ENCODE measurements around the gene DLG2.

The DLG2 gene

DNA sequence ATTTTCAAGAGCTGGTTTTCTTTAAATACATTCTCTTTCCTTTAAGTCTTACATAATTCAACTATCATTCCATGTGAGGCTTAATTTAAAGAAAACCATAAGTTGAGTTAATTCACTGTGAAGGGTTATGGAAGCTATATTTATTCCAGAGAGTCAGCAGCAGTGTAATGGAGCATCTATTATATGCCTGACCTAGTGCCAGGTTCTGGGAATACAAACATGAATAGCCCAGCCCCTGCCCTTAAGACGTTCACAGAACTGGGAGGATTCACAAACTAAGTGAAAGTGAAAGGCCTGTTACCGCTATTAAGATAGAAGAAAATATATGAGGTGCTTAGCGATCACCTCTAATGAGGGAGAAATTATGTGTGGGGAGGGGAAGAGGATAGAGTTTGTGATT is 1932.1 kb downstream of the DLG2 start:
- Mint-ChIP-seq H3K4me1 (ENCODE audit: low read depth) (no peaks in the 10 kb centered on the region), H3K9me3 (no peaks in the 10 kb centered on the region)

DNA sequence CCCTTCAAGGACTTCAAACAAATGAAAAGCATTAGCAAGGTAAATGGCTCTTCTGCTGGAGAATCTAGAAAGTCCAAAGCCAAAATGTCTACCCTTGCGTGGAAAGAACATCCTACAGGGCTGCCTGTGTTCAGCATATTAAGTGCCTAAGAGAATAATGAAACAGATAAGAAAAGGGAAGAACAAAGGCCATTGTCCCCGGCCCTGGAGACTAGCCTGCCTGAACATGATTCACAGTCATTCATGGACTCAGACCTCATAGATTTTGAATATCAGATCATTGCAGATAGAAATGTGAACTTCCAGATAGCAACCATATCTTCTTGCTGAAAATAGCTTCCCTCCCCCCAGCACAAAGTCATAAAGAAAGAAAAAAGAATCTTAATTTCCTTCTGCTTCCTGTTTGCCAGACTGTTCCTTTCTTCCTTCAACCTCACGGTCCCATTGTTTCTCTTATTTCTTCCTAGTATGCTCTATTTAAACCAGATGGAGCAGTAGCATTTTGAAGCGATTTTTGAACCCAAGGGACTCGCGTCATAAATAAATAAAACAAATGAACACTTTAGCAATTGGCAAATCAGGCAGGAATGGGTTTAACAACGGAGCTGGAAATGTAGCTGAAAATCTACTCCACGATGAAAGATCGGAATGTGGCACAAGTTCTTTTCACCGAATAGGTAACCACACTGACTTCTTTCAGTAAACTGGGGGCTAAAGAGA is 1932.8 kb downstream of the DLG2 start:
- Mint-ChIP-seq H3K4me3 (no peak overlapping the region), H3K27ac (no peak overlapping the region), H3K36me3 (ENCODE audit: low read depth) (no peaks in the 10 kb centered on the region), H3K4me1 (ENCODE audit: low read depth) (no peaks in the 10 kb centered on the region), H3K9me3 (no peaks in the 10 kb centered on the region), H3K27me3 (ENCODE audit: low read depth) (no peaks in the 10 kb centered on the region)
- DNase-seq (ENCODE audit: low spot score) = no peak

More for the DNA sequence above, 1932.1 kb downstream of the DLG2 start:
- no peak overlapping the region for H3K4me3 Mint-ChIP-seq
- DNase-seq (ENCODE audit: low spot score) = no peak
- H3K27me3 Mint-ChIP-seq (ENCODE audit: low read depth) = no peaks in the 10 kb centered on the region
- no peak overlapping the region for H3K27ac Mint-ChIP-seq
- no peaks in the 10 kb centered on the region for H3K36me3 Mint-ChIP-seq (ENCODE audit: low read depth)

DNA sequence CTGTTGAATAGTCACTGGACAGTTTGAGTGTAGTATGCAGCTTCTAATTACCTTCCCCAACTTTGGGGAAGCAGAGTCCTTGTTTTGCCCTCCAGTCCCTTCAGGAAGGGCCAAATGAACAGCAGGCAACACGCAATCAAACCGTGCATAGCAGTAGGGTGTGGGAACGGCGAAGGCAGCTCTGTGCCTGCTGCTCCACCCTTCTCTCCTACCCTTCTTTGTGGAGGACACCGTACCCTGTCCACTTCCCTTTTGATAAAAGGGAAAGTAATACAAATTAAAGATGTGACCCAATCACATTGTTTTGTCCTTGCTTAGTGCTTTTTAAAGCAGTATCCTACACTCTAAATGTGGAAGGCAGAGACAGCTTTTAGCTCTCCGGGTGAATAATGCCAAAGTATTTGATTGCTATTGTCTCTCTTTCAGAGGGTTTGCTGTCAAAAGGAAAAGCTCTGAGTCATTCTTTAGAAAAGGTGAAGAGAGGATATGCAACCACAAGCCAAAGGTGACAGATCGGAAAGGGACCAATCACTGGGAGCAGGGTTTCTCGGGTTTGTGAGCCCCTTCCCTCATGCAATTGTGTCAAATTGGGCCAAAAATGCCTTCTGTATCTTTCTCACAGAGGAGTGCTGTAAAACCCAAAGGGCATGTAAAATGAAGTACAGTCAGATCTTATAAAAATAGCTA is 1933.7 kb downstream of the DLG2 start:
- Mint-ChIP-seq H3K9me3 (no peaks in the 10 kb centered on the region), H3K4me1 (ENCODE audit: low read depth) (no peaks in the 10 kb centered on the region), H3K27me3 (ENCODE audit: low read depth) (no peaks in the 10 kb centered on the region), H3K4me3 (no peak overlapping the region), H3K36me3 (ENCODE audit: low read depth) (no peaks in the 10 kb centered on the region), H3K27ac (no peak overlapping the region)
- no peak for DNase-seq (ENCODE audit: low spot score)

DNA sequence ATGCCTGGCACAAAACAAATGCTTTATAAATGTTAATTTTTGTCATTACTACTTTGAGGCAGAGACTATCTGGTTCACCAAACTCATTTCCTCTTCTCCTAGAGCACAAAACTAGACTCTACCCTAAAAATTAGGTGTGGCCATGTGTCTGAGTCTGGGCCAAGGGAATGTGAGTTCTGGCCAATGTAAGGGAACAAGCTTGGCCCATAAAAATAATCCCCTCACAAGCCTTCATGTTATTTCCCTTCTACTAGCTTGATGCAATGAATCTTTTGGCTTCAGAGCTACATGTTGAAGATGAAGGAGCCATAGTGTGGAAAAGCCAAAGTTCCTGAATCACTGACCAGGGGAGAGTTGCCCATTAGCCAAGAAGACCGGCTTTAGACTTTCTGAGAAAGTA is 1934.5 kb downstream of the DLG2 start:
- H3K27me3 Mint-ChIP-seq (ENCODE audit: low read depth) = no peaks in the 10 kb centered on the region
- H3K4me3 Mint-ChIP-seq = no peak overlapping the region
- H3K36me3 Mint-ChIP-seq (ENCODE audit: low read depth) = no peaks in the 10 kb centered on the region
- DNase-seq (ENCODE audit: low spot score) = no peak
- no peaks in the 10 kb centered on the region for H3K4me1 Mint-ChIP-seq (ENCODE audit: low read depth)
- H3K27ac Mint-ChIP-seq = no peak overlapping the region
- H3K9me3 Mint-ChIP-seq = no peaks in the 10 kb centered on the region

DNA sequence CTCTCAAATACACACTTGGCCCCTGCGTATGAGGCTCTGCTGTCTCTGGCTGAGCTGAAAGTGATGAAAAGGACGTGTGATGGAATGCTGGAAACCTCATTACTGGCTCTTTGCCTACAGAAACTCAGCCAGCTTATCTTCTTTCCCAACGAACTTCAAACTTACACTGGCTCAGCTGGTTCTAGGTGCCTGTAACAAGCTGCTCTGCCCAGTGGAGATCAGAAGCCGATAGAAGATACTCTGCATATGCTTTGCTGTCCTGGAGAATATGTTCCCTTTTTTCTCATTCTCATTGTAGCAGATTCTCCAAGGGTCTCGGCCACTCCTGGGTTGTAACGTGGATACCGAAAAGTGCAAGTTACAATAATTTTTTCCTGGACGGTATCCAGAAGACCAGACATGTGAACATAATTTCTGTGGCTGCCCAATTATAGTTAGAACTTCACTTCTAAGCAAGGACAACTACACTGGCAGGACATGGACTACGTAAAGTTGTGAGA is 1935.6 kb downstream of the DLG2 start:
- Mint-ChIP-seq H3K27ac (no peak overlapping the region), H3K9me3 (no peaks in the 10 kb centered on the region), H3K36me3 (ENCODE audit: low read depth) (no peaks in the 10 kb centered on the region), H3K4me1 (ENCODE audit: low read depth) (no peaks in the 10 kb centered on the region), H3K27me3 (ENCODE audit: low read depth) (no peaks in the 10 kb centered on the region), H3K4me3 (no peak overlapping the region)
- no peak for DNase-seq (ENCODE audit: low spot score)

DNA sequence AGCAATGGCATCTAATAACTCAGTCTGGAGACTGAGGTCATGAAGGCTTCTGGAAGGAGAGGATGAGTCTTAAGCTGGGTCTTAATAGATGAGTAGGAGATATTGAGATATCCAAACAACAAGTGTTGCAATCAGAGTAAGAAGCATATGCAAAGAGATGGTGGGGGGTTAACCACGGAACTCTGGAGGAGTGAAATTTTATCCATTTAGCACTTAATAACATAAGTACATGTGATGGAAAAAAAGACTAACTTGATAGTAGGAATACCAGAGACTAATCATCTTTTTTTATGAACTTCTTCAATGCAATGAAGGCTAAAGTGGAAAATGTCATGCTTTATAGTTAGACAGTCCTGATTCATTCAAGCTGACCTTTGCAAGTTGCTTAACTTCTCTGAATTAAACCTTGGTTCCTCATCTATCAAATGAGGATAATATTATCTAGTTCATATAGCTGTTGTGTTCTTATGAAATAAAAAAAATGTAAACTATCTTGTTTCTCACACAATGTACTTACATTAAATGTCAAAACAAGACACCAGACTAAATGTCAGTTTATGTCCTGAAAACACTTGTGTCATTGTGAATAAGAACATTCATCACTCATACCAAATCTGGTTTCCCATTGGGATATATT is 1937.9 kb downstream of the DLG2 start:
- no peaks in the 10 kb centered on the region for H3K9me3 Mint-ChIP-seq
- no peak for DNase-seq (ENCODE audit: low spot score)

DNA sequence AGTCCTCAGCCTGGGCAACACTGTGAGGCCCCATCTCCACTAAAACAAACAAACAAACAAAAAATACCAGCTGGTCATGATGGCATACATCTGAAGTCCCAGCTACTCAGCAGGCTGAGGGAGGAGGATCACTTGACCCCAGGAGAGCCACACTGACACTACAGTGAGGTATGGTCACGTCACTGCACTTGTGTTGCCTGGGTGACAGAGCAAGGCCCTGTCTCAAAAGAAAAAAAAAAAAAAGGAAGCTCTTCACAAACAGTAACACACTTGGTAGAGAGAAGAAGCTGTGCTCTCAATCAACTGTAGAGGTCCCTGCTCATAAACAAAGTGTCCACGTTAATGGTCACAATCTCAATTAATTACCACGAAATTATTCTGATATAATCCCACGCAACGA is 1939.4 kb downstream of the DLG2 start:
- no peaks in the 10 kb centered on the region for H3K9me3 Mint-ChIP-seq
- no peaks in the 10 kb centered on the region for H3K4me1 Mint-ChIP-seq (ENCODE audit: low read depth)
- no peaks in the 10 kb centered on the region for H3K27me3 Mint-ChIP-seq (ENCODE audit: low read depth)
- no peaks in the 10 kb centered on the region for H3K36me3 Mint-ChIP-seq (ENCODE audit: low read depth)
- H3K27ac Mint-ChIP-seq = no peak overlapping the region
- DNase-seq (ENCODE audit: low spot score) = no peak
- no peak overlapping the region for H3K4me3 Mint-ChIP-seq

More for the DNA sequence above, 1937.9 kb downstream of the DLG2 start:
- Mint-ChIP-seq H3K27me3 (ENCODE audit: low read depth) (no peaks in the 10 kb centered on the region), H3K4me1 (ENCODE audit: low read depth) (no peaks in the 10 kb centered on the region), H3K36me3 (ENCODE audit: low read depth) (no peaks in the 10 kb centered on the region), H3K4me3 (no peak overlapping the region), H3K27ac (no peak overlapping the region)

DNA sequence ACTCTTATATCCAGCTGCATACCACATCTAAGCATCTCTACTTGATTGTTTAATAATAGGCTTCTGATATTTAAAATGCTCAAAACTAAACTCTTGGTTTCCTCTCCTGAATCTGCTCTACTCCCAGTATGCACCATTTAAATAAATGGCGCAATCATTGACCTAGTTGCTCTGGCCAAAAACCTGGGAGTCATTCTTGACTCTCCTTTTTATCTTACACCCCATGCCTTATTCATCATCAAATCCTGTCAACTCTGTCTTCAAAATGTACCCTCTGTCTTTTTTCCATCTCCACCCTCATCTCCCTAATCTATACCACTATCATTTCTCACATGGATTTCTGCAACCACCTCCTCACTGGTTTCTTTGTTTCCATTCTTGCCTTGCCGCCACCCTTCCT is 1941.4 kb downstream of the DLG2 start:
- DNase-seq (ENCODE audit: low spot score) = no peak
- Mint-ChIP-seq H3K4me1 (ENCODE audit: low read depth) (no peaks in the 10 kb centered on the region), H3K4me3 (no peak overlapping the region), H3K27me3 (ENCODE audit: low read depth) (no peaks in the 10 kb centered on the region), H3K36me3 (ENCODE audit: low read depth) (no peaks in the 10 kb centered on the region), H3K9me3 (no peaks in the 10 kb centered on the region), H3K27ac (no peak overlapping the region)

DNA sequence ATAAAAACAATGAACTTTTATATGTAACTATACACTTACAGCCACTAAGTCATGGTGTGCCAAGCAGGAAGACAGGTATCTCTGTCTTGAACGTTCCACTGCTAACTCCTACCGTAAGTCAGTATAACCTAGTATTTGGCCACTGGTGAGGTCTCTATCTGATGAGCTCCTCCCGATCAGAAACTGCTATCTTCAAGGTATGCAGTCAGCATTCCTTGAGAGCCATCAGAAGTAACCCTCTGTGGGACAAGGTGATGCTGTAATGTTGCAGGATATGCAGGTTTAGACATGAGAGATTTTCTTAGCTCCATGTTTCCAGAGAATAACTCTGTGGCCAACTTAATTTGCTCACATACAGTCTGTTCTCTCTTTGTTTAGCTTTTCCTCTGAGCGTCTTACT is 1943.1 kb downstream of the DLG2 start:
- DNase-seq (ENCODE audit: low spot score) = no peak
- Mint-ChIP-seq H3K36me3 (ENCODE audit: low read depth) (no peaks in the 10 kb centered on the region), H3K4me1 (ENCODE audit: low read depth) (no peaks in the 10 kb centered on the region), H3K9me3 (no peaks in the 10 kb centered on the region), H3K27ac (no peak overlapping the region), H3K4me3 (no peak overlapping the region), H3K27me3 (ENCODE audit: low read depth) (peaks cover 4% of the 10 kb centered on the region)

DNA sequence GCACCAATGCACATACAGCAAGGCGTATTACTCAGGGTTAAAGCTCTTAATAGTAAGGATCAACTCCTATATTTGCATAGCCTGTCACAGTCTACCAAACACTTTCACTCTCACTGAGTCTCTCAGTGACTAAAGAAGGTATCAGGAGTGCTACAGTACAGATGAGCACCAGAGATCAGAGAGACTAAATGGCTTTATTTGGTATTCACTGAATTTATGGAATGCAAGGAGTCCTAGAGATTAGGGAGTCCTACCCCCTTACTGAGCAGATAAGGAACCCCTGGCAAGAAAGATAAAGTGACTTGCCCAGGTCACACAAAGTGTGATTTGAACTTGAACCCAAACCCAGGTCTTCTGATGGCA is 1944.6 kb downstream of the DLG2 start:
- Mint-ChIP-seq H3K36me3 (ENCODE audit: low read depth) (no peaks in the 10 kb centered on the region), H3K9me3 (no peaks in the 10 kb centered on the region), H3K27me3 (ENCODE audit: low read depth) (peaks cover 4% of the 10 kb centered on the region), H3K4me3 (no peak overlapping the region), H3K27ac (no peak overlapping the region), H3K4me1 (ENCODE audit: low read depth) (no peaks in the 10 kb centered on the region)
- DNase-seq (ENCODE audit: low spot score) = no peak

DNA sequence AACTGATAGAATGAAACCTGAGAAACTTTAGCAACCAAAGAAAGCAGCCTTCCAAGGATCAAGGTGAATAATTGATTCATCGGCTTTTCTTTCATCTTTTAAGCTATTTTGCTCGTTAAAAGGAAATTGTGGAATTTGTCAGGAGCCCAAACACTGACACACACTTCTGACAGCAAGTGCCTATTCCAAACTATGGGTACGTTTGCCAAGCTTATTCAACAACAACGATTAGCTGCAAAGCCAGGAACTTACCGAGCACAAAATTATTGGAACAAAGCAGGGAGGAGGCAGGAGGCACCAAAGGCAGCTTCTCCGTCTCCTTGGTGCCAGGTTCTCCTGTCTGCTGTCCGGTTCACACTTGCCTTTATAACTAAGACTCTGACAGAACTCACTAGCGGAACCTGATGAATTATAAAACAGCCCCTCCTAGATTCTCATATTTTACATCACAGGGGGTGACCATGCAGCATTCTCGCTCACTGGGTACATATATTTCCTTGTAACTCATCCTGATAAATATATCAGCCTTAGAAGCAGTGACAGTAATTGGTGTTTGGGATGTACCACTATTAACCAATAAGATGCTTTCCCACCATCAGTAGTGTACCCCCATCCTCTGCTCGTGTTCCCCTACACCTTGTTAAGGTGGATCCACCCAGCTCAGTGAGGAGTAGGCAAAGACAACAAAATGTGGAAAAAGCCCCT is 1945.1 kb downstream of the DLG2 start:
- no peak for DNase-seq (ENCODE audit: low spot score)
- no peaks in the 10 kb centered on the region for H3K4me1 Mint-ChIP-seq (ENCODE audit: low read depth)
- H3K9me3 Mint-ChIP-seq = no peaks in the 10 kb centered on the region
- no peak overlapping the region for H3K27ac Mint-ChIP-seq
- no peaks in the 10 kb centered on the region for H3K36me3 Mint-ChIP-seq (ENCODE audit: low read depth)
- peaks cover 4% of the 10 kb centered on the region for H3K27me3 Mint-ChIP-seq (ENCODE audit: low read depth)
- no peak overlapping the region for H3K4me3 Mint-ChIP-seq

DNA sequence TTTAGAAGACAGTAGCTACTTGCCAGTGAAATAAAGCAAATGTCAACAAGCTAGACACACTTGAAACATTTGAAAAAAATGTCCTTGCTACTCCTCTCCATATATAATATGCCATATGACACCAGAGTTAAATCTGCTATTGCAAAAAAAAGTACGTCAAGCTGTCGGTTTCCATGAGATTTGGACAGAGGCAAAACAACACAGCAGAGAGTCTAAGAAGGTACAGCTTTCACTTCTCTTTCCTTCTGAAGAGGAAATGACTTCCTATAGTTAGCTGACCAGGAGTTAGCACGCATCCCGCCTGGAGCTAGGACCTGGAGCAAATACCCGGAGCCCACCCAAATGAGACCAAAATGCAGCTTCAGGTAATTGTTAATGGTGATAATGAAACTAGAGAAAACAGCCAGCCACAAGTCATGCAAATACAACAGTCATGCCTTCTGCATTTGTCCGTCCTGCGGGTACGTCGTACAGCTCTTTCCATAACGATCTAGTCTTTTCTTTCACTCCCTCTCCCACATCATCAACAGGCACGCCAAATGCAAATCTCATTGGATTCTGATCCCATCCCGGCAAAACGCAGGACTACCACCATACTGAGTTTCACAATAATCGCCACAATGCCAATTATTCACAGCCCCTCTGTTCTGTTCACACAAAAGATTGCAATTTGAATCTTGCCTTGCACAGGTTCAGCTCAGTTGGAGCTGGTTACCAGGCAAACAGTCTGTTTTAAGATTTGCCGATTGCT is 1945.9 kb downstream of the DLG2 start:
- H3K36me3 Mint-ChIP-seq (ENCODE audit: low read depth) = no peaks in the 10 kb centered on the region
- H3K4me1 Mint-ChIP-seq (ENCODE audit: low read depth) = no peaks in the 10 kb centered on the region
- peaks cover 4% of the 10 kb centered on the region for H3K27me3 Mint-ChIP-seq (ENCODE audit: low read depth)
- no peak for DNase-seq (ENCODE audit: low spot score)
- no peak overlapping the region for H3K27ac Mint-ChIP-seq
- H3K9me3 Mint-ChIP-seq = no peaks in the 10 kb centered on the region
- H3K4me3 Mint-ChIP-seq = no peak overlapping the region

DNA sequence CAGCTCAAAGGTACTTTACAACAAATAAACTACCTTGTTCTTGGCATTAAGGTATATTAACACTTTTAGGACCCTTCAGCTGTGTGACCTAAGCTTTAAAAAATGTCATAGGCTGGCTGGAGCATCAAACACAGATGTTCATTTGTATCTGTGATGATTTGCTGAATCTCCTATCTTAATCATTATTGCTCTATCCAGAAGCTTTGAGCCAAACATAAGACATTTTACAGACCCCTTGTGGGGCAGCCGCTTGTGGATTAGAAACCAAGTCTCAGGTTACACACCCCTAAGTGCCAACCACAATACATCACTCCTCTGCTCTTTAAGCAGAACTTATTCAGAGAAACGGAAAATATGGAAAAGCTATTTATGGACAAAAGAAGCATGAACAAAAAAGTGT is 1946.8 kb downstream of the DLG2 start:
- no peak overlapping the region for H3K27ac Mint-ChIP-seq
- no peaks in the 10 kb centered on the region for H3K9me3 Mint-ChIP-seq
- H3K4me1 Mint-ChIP-seq (ENCODE audit: low read depth) = no peaks in the 10 kb centered on the region
- H3K4me3 Mint-ChIP-seq = no peak overlapping the region
- peaks cover 4% of the 10 kb centered on the region for H3K27me3 Mint-ChIP-seq (ENCODE audit: low read depth)
- no peak for DNase-seq (ENCODE audit: low spot score)
- no peaks in the 10 kb centered on the region for H3K36me3 Mint-ChIP-seq (ENCODE audit: low read depth)

All from T-helper 2 cell treated with Interferon-gamma antibody and Interleukin-4, amounts not matched to agents 5 μg/mL and 100 μg/mL, for 36 hours (primary cell).